PFSK-1 (cell line): ENCODE measurements around the gene TPK1.

ENCODE experiments used
- FOXP2 ChIP-seq: optimal IDR thresholded peaks from 2 replicates; pipeline ENCODE3; 2011; ENCODE audit warnings: borderline replicate concordance, control low read depth, inconsistent platforms; ENCODE audit not compliant: insufficient read depth; ENCODE audit errors: extremely low read length, extremely low read depth
- POLR2AphosphoS5 ChIP-seq: IDR thresholded peaks from 2 replicates; pipeline ENCODE4 v1.6.1; 2012; ENCODE audit warnings: low read depth, mild to moderate bottlenecking, control low read depth, low read length, moderate library complexity
- SIN3A ChIP-seq: IDR thresholded peaks from 2 replicates; pipeline ENCODE4 v1.6.1; 2012; ENCODE audit warnings: mild to moderate bottlenecking, low read length, moderate library complexity, borderline replicate concordance; ENCODE audit not compliant: insufficient read depth
- TAF1 ChIP-seq: IDR thresholded peaks from 2 replicates; pipeline ENCODE4 v1.6.1; 2012; ENCODE audit warnings: low read length, control low read depth, borderline replicate concordance; ENCODE audit not compliant: insufficient read depth
- TF ChIP-seq, protein P1 (sequence below), 2 experiments: IDR thresholded peaks; 2 replicates each; pipeline versions ENCODE4 v1.6.1 to v1.8.0; 2011 to 2012; ENCODE audit warnings: low read depth in 2 of 2, low read length in 2 of 2, control low read depth in 1 of 2, inconsistent platforms in 1 of 2, mild to moderate bottlenecking in 1 of 2, moderate library complexity in 1 of 2; ENCODE audit not compliant: insufficient read depth in 1 of 2

The TPK1 gene

DNA sequence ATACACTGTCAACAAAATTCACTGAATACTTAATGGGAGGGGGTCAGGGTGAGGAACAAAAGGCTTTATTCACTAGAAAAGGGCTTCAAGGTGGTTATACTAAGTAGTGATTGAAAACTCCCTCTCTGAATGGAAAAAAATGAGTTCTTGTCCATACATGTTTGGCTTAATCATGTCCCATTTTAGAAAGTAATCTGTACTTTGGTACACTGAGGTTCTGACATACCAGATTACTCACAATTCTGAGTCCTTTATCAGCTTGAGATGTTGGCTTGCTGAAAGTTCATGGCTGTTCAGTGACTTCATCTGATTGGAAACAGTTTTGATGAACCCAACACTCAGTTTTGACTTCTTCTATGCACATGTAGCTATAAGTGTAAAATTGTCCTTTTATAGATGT lies 419.5 kb downstream of the TPK1 start:
- no peak for TF ChIP-seq TAF1
- no peak for TF ChIP-seq FOXP2
- no peak for TF ChIP-seq POLR2AphosphoS5
- TF ChIP-seq, protein P1, sequence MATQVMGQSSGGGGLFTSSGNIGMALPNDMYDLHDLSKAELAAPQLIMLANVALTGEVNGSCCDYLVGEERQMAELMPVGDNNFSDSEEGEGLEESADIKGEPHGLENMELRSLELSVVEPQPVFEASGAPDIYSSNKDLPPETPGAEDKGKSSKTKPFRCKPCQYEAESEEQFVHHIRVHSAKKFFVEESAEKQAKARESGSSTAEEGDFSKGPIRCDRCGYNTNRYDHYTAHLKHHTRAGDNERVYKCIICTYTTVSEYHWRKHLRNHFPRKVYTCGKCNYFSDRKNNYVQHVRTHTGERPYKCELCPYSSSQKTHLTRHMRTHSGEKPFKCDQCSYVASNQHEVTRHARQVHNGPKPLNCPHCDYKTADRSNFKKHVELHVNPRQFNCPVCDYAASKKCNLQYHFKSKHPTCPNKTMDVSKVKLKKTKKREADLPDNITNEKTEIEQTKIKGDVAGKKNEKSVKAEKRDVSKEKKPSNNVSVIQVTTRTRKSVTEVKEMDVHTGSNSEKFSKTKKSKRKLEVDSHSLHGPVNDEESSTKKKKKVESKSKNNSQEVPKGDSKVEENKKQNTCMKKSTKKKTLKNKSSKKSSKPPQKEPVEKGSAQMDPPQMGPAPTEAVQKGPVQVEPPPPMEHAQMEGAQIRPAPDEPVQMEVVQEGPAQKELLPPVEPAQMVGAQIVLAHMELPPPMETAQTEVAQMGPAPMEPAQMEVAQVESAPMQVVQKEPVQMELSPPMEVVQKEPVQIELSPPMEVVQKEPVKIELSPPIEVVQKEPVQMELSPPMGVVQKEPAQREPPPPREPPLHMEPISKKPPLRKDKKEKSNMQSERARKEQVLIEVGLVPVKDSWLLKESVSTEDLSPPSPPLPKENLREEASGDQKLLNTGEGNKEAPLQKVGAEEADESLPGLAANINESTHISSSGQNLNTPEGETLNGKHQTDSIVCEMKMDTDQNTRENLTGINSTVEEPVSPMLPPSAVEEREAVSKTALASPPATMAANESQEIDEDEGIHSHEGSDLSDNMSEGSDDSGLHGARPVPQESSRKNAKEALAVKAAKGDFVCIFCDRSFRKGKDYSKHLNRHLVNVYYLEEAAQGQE (IDR thresholded peaks at IDR 0.05; ENCODE audit: insufficient read depth in 1 of 2, low read depth in 2 of 2, low read length in 2 of 2) = no peak
- TF ChIP-seq SIN3A = no peak

DNA sequence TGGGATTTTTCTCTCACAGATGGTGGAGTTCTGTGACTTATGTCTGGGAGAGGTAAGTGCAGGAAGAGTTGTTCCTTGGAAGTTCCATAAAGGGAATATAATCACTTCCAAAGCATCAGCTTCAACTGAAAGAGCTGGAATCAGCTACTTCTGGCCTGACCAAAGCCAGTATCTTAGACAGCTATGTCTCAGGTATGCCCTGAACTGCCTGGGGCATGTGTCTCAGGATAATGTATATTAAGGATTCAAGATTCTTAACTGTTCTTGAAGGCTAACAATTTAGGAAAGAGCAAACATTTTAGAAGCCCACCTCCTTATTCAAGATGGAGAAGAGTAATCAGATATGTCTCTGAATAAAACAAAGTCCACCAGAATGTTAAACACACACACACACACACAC lies 420.0 kb downstream of the TPK1 start:
- TF ChIP-seq POLR2AphosphoS5 = no peak

DNA sequence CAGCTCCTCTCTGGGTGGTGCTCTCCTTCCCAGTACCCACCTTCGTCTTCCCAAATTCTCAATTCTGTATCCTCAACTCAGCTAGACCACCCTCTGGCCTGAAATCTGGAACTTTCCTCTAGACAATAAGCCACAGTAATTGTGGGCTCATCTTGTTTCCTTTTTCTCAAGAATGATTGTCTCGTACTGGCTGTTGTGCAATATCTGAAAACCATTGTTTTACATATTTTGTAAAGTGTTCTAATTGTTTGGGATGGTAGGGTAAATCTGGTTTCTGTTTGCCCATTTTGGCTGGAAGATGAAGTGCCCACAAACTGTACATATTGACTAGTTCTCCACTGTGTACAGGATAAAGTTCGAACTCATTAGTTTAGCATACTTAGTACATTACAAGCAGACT lies 421.0 kb downstream of the TPK1 start:
- TF ChIP-seq SIN3A (no peak), FOXP2 (no peak), POLR2AphosphoS5 (no peak), TAF1 (no peak)
- TF ChIP-seq, protein P1 (IDR thresholded peaks at IDR 0.05; ENCODE audit: insufficient read depth in 1 of 2, low read depth in 2 of 2, low read length in 2 of 2) = no peak

DNA sequence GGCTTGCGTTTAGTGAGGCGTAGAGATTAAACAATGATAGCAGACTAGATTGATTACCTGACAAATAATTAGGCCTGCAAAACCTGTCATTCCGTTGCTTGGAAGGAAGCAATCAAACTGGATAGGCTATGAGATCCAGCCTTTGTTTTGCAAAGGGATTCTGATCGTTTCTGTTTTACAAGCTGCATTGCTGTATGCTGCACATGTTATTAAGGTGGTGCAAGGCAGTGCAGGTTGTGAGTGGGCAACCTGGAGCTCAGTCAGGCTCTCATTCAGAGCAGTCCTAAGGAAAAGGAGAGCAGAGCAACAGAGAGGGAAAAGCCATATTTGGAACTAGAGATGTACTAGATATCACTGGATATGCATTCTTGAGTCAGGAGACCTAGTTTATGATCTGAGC lies 425.4 kb downstream of the TPK1 start:
- TF ChIP-seq TAF1 (no peak), SIN3A (no peak), FOXP2 (no peak), POLR2AphosphoS5 (no peak)
- TF ChIP-seq, protein P1 (IDR thresholded peaks at IDR 0.05; ENCODE audit: insufficient read depth in 1 of 2, low read depth in 2 of 2, low read length in 2 of 2) = no peak

DNA sequence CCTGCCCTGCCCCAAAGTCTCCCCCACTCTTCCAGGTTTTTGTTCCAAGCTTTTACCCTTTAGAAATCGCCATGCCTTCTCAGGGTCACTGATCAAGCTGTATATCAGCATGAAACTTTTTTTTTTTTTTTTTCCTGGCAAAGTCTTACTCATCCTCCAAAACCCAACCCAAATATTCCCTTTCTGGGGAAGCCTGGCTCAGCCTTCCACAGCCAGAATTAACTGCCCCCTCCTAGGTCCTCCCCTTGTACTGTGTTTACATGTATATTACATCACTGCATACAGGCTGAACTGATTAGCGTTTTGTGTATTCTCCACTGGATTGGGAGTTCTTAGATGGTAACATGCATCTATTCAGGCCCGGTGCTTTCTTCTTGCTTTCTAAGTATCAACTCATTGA lies 427.7 kb downstream of the TPK1 start:
- TF ChIP-seq FOXP2 = no peak
- no peak for TF ChIP-seq TAF1
- no peak for TF ChIP-seq SIN3A
- no peak for TF ChIP-seq POLR2AphosphoS5
- TF ChIP-seq, protein P1 (IDR thresholded peaks at IDR 0.05; ENCODE audit: insufficient read depth in 1 of 2, low read depth in 2 of 2, low read length in 2 of 2) = no peak
